Calu3 (cell line): Measurements from ENCODE around the gene SSTR4. TPM values are rescaled to one million over a fixed set of nuclear protein-coding genes. Genes with fewer than 3 reads are reported as not detected.

Experiments used
- BruUV-seq: library from RNA; stranded (reverse); fragments of 400-500 nt; replicated peaks from 2 replicates; lab custom pipeline; 2021; lab: Mats Ljungman, UMichigan
- CTCF ChIA-PET: fragments of 300-600 bp; sonication (Branson Sonifier 250); formaldehyde crosslinking; loops from one replicate; lab custom pipeline; 2022; ENCODE audit warnings: antibody characterized with exemption; lab: Charles Lee
- DNase-seq: peaks from one replicate; pipeline ENCODE4 v3.0.0; 2022
- H3K27ac Mint-ChIP-seq: one replicate; pipeline ENCODE4 v1.8.0; 2022; ENCODE audit warnings: mixed read lengths; ENCODE audit not compliant: unreplicated experiment
- H3K27me3 Mint-ChIP-seq: one replicate; pipeline ENCODE4 v1.8.0; 2022; ENCODE audit warnings: mixed read lengths; ENCODE audit not compliant: unreplicated experiment
- H3K36me3 Mint-ChIP-seq: one replicate; pipeline ENCODE4 v1.8.0; 2022; ENCODE audit warnings: mild to moderate bottlenecking, moderate library complexity, mixed read lengths; ENCODE audit not compliant: insufficient read depth, unreplicated experiment
- H3K4me1 Mint-ChIP-seq: one replicate; pipeline ENCODE4 v1.8.0; 2022; ENCODE audit warnings: mild to moderate bottlenecking, low read depth, mixed read lengths; ENCODE audit not compliant: unreplicated experiment
- H3K4me3 Mint-ChIP-seq: one replicate; pipeline ENCODE4 v1.8.0; 2022; ENCODE audit warnings: mild to moderate bottlenecking, low read depth, moderate library complexity, mixed read lengths; ENCODE audit not compliant: unreplicated experiment
- H3K9me3 Mint-ChIP-seq: one replicate; pipeline ENCODE4 v1.8.0; 2022; ENCODE audit warnings: low read depth, mixed read lengths; ENCODE audit not compliant: unreplicated experiment
- intact Hi-C: fragments of 100-400 bp; cut with micrococcal nuclease; formaldehyde crosslinking; loops from one replicate; pipeline ENCODE4 v1.10.0; 2022; ENCODE audit not compliant: unreplicated experiment
- total RNA-seq: library from RNA; stranded (reverse); gene quantifications from 2 replicates; pipeline ENCODE4 v1.2.3, GENCODE V29; 2022
- TF ChIP-seq, protein P1 (sequence below): fragments of 200-600 bp; IDR thresholded peaks from one replicate; pipeline ENCODE4 v1.8.0; 2022; ENCODE audit warnings: antibody characterized with exemption; ENCODE audit not compliant: unreplicated experiment

The SSTR4 gene
- total RNA-seq, 1 experiment from 2014 or later: not detected

DNA sequence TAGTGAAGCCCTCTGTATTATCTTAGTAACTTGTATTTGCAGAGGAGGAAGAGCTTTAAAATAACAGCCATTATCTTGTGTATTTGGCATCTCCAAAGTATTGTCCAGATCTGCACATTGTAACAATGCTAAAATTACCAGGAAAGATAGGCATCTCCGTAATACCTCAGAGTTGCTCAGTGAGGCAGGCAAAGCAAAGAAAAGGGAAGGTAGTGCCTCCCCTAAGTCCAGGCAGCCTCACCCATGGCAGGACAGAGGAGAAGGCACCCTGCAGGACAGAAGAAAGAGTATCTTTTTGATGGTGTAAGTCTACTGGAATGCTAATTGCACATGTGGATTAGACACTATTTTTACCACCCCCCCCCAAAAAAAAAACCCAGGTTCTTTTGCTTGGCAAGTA is 13.6 kb upstream of the SSTR4 start:
- intact Hi-C loops: no loop called here
- H3K27ac Mint-ChIP-seq: no peak overlapping the region
- BruUV-seq: no TSS peak
- H3K4me3 Mint-ChIP-seq: no peak overlapping the region
- DNase-seq: no peak
- no peaks in the 10 kb centered on the region for H3K9me3 Mint-ChIP-seq
- no peaks in the 10 kb centered on the region for H3K27me3 Mint-ChIP-seq
- no peaks in the 10 kb centered on the region for H3K4me1 Mint-ChIP-seq
- TF ChIP-seq, protein P1, sequence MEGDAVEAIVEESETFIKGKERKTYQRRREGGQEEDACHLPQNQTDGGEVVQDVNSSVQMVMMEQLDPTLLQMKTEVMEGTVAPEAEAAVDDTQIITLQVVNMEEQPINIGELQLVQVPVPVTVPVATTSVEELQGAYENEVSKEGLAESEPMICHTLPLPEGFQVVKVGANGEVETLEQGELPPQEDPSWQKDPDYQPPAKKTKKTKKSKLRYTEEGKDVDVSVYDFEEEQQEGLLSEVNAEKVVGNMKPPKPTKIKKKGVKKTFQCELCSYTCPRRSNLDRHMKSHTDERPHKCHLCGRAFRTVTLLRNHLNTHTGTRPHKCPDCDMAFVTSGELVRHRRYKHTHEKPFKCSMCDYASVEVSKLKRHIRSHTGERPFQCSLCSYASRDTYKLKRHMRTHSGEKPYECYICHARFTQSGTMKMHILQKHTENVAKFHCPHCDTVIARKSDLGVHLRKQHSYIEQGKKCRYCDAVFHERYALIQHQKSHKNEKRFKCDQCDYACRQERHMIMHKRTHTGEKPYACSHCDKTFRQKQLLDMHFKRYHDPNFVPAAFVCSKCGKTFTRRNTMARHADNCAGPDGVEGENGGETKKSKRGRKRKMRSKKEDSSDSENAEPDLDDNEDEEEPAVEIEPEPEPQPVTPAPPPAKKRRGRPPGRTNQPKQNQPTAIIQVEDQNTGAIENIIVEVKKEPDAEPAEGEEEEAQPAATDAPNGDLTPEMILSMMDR: no peak
- CTCF ChIA-PET: no interaction called here
- no peaks in the 10 kb centered on the region for H3K36me3 Mint-ChIP-seq

GRCh38 chr20:23021951-23022350 is 13.2 kb upstream of the SSTR4 start:
- TF ChIP-seq, protein P1: no peak
- CTCF ChIA-PET: no interaction called here
- Mint-ChIP-seq H3K36me3 (no peaks in the 10 kb centered on the region), H3K27me3 (no peaks in the 10 kb centered on the region), H3K4me3 (no peak overlapping the region), H3K9me3 (no peaks in the 10 kb centered on the region), H3K27ac (no peak overlapping the region), H3K4me1 (no peaks in the 10 kb centered on the region)
- BruUV-seq: no TSS peak
- DNase-seq: no peak
- intact Hi-C loops: no loop called here

GRCh38 chr20:23022849-23023248 is 12.3 kb upstream of the SSTR4 start:
- no peaks in the 10 kb centered on the region for H3K36me3 Mint-ChIP-seq
- no peak for DNase-seq
- BruUV-seq: no TSS peak
- no peaks in the 10 kb centered on the region for H3K4me1 Mint-ChIP-seq
- no peak overlapping the region for H3K27ac Mint-ChIP-seq
- H3K9me3 Mint-ChIP-seq: no peaks in the 10 kb centered on the region
- intact Hi-C loops: no loop called here
- CTCF ChIA-PET: no interaction called here
- no peak overlapping the region for H3K4me3 Mint-ChIP-seq
- H3K27me3 Mint-ChIP-seq: no peaks in the 10 kb centered on the region
- TF ChIP-seq, protein P1: no peak

DNA sequence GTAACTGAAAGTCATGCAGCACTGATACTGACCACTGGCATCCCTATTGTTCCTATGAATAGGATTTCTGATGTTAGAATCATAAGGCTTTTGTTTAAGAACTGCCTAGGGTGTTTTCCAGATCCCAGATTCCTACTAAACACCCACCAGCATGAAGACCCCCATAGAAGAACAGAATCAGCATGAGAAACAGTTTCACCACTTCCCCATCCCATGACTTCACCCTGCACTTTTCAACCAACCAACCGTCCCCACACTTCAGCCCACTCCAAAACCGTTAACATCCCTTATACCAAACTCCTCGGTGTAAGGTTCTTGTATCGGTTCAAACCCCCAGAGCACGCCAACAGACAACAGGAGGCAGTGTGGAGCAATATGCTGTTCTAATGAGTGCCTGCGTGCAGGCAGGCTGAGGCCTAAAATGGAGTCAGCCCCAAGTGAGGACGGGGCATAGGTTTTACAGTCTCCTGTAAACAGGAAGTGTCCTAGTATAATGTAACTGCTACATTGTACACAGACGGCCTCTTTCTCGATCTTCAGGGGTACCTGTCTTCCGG is 11.4 kb upstream of the SSTR4 start:
- no peak overlapping the region for H3K4me3 Mint-ChIP-seq
- DNase-seq: no peak
- H3K27ac Mint-ChIP-seq: no peak overlapping the region
- intact Hi-C loops: no loop called here
- H3K4me1 Mint-ChIP-seq: no peaks in the 10 kb centered on the region
- BruUV-seq: no TSS peak
- TF ChIP-seq, protein P1: no peak
- no peaks in the 10 kb centered on the region for H3K9me3 Mint-ChIP-seq
- no peaks in the 10 kb centered on the region for H3K36me3 Mint-ChIP-seq
- CTCF ChIA-PET: no interaction called here
- no peaks in the 10 kb centered on the region for H3K27me3 Mint-ChIP-seq
